Naive B cell (primary cell): ENCODE results near the gene TSPAN33. TPM values are rescaled to one million over a fixed set of nuclear protein-coding genes. Genes with fewer than 3 reads are reported as not detected.
A peak's percentile ranks its signal among the peaks of the same experiment; 100 is the strongest.

Experiments
- ATAC-seq, 2 donors: fragments of 150-1000 bp; cut with Tn5 transposase; 2 replicates each; pipeline ENCODE4 v1.10.0; 2021; ENCODE audit warnings: low read depth in 2 of 2, mild to moderate bottlenecking in 2 of 2, moderate library complexity in 2 of 2
- DNase-seq: peaks from one replicate; pipeline ENCODE4 v3.0.0; 2022
- H3K27ac Mint-ChIP-seq, 6 donors: one replicate each; pipeline ENCODE4 v1.8.0; 2020 to 2022; ENCODE audit warnings: mild to moderate bottlenecking in 6 of 6, mixed read lengths in 6 of 6, moderate library complexity in 5 of 6, inconsistent platforms in 2 of 6
- H3K27me3 Mint-ChIP-seq, 3 donors: one replicate each; pipeline ENCODE4 v1.8.0; 2021 to 2022; ENCODE audit warnings: mixed read lengths in 3 of 3, mild to moderate bottlenecking in 1 of 3
- H3K36me3 Mint-ChIP-seq, 2 donors: one replicate each; pipeline ENCODE4 v1.8.0; 2020 to 2022; ENCODE audit warnings: mixed read lengths in 2 of 2, inconsistent platforms in 1 of 2, mild to moderate bottlenecking in 1 of 2
- H3K4me1 Mint-ChIP-seq, 3 donors: one replicate each; pipeline ENCODE4 v1.8.0; 2020 to 2022; ENCODE audit warnings: mixed read lengths in 3 of 3, inconsistent platforms in 1 of 3, mild to moderate bottlenecking in 1 of 3, moderate library complexity in 1 of 3
- H3K4me3 Mint-ChIP-seq, 8 donors: one replicate each; pipeline ENCODE4 v1.8.0; 2020 to 2022; ENCODE audit warnings: mild to moderate bottlenecking in 8 of 8, mixed read lengths in 8 of 8, moderate library complexity in 8 of 8, inconsistent platforms in 2 of 8
- H3K9me3 Mint-ChIP-seq, 7 donors: one replicate each; pipeline ENCODE4 v1.8.0; 2020 to 2022; ENCODE audit warnings: mixed read lengths in 7 of 7, mild to moderate bottlenecking in 5 of 7, inconsistent platforms in 2 of 7, moderate library complexity in 1 of 7
- polyA plus RNA-seq, 6 donors: library from polyadenylated mRNA; unstranded; fragments of 300-500 nt; fragmentation: Illumina TruSeq; gene quantifications; one replicate each; pipeline ENCODE4 v1.2.3, GENCODE V29; 2021; ENCODE audit warnings: low read depth in 6 of 6

Gene TSPAN33, protein sequence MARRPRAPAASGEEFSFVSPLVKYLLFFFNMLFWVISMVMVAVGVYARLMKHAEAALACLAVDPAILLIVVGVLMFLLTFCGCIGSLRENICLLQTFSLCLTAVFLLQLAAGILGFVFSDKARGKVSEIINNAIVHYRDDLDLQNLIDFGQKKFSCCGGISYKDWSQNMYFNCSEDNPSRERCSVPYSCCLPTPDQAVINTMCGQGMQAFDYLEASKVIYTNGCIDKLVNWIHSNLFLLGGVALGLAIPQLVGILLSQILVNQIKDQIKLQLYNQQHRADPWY
- polyA plus RNA-seq = 100 to 1,000 TPM in 5 of 6 donors, 10 to 100 TPM in 1; 92.8 to 171 (median 136) TPM

- H3K9me3 Mint-ChIP-seq = no peaks in the 10 kb centered on the region
- ATAC-seq (peak; percentile 57 to 70), DNase-seq (peak; percentile 76)
- peak within 1 kb of the TSS; percentile 92 to 99 (median 98) for H3K4me3 Mint-ChIP-seq
- peaks cover 8 to 12% of the 10 kb centered on the region in 2 donors for H3K36me3 Mint-ChIP-seq
- H3K27me3 Mint-ChIP-seq = no peaks in the 10 kb centered on the region
- H3K27ac Mint-ChIP-seq = peak within 1 kb of the TSS; percentile 98 to 100 (median 99)
- peaks cover 59 to 69% (median 64%) of the 10 kb centered on the region in 3 donors for H3K4me1 Mint-ChIP-seq
These were observed at the start of gene TSPAN33 for GRCh38 chr7:129144095-129144833. TSPAN33 (plus strand) TSS chr7:129144707; CDS start chr7:129144981, 274 bp downstream.

GRCh38 chr7:129095258-129095657 is 49.2 kb upstream of the TSPAN33 start:
- DNase-seq = peak; percentile 54
- peak overlapping the region; percentile 80 to 96 (median 94) for H3K27ac Mint-ChIP-seq
- H3K9me3 Mint-ChIP-seq = no peaks in the 10 kb centered on the region

DNA sequence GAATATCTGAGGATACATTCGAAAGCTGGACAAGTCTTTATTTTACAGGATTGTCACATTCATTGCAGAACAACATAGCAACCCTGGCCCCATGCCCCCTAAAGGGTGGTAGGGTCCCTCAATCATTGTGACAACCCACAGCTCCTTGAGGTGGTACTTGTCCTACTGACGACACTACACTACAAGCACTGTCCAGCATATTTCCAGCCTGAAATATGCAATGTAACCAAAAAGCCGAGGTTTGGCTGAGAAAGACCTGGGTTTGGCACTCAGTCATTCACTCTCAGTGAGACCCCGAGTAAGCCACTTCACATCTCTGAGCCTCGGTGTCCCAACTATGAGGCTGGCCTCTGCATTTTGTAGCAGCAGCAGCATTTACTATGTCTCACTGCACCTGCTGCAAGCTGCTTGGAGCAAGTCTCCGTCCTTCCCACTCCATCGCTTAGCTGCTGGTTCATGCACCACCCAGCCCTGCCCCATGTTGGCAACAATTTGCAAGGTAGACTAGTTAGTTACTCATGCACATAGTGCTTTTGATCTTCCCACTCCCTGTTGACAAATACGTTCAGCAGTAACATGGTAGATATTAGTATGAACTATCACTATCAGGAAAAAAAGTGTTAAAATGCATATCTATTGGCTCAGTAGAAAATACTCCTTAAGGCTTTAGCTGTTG is 46.0 kb upstream of the TSPAN33 start:
- DNase-seq (no peak), ATAC-seq (no peak)
- Mint-ChIP-seq H3K27me3 (no peaks in the 10 kb centered on the region), H3K27ac (peak overlapping the region in 2 of 6 donors; percentile 53 to 68), H3K4me3 (peak overlapping the region in 1 of 8 donors; percentile 32), H3K9me3 (no peaks in the 10 kb centered on the region), H3K36me3 (no peaks in the 10 kb centered on the region), H3K4me1 (peaks cover 35 to 58% (median 44%) of the 10 kb centered on the region in 3 donors)

More at GRCh38 chr7:129095258-129095657, 49.2 kb upstream of the TSPAN33 start:
- Mint-ChIP-seq H3K4me1 (peaks cover 20 to 39% (median 38%) of the 10 kb centered on the region in 3 donors), H3K27me3 (no peaks in the 10 kb centered on the region), H3K36me3 (no peaks in the 10 kb centered on the region), H3K4me3 (peak overlapping the region; percentile 16 to 89 (median 66))
- ATAC-seq = peak; percentile 92 to 95

DNA sequence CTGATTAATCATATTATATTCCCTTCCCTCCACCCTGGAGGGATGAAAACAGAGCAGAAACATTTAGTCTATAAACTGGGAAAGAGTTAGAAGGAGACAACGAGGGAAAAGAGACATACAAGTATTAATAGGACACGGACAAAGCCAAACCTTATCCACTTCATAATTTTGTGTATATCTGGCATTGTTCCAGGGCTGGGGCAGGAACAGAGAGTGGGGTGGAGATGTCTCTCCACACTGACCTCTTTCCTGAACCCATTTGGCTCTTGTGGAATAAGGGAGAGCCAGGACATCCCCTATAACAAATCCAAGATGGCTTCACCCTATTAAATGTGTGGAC is 43.7 kb upstream of the TSPAN33 start:
- Mint-ChIP-seq H3K4me1 (peaks cover 27 to 55% (median 29%) of the 10 kb centered on the region in 3 donors), H3K27ac (no peak overlapping the region), H3K9me3 (no peaks in the 10 kb centered on the region), H3K27me3 (no peaks in the 10 kb centered on the region), H3K36me3 (no peaks in the 10 kb centered on the region), H3K4me3 (no peak overlapping the region)
- no peak for DNase-seq
- ATAC-seq = no peak

GRCh38 chr7:129101746-129102145 is 42.8 kb upstream of the TSPAN33 start:
- Mint-ChIP-seq H3K4me1 (peaks cover 20 to 46% (median 24%) of the 10 kb centered on the region in 3 donors), H3K27ac (peak overlapping the region in 2 of 6 donors; percentile 21 to 82), H3K36me3 (no peaks in the 10 kb centered on the region), H3K9me3 (no peaks in the 10 kb centered on the region), H3K4me3 (no peak overlapping the region), H3K27me3 (no peaks in the 10 kb centered on the region)
- DNase-seq (no peak), ATAC-seq (no peak)

DNA sequence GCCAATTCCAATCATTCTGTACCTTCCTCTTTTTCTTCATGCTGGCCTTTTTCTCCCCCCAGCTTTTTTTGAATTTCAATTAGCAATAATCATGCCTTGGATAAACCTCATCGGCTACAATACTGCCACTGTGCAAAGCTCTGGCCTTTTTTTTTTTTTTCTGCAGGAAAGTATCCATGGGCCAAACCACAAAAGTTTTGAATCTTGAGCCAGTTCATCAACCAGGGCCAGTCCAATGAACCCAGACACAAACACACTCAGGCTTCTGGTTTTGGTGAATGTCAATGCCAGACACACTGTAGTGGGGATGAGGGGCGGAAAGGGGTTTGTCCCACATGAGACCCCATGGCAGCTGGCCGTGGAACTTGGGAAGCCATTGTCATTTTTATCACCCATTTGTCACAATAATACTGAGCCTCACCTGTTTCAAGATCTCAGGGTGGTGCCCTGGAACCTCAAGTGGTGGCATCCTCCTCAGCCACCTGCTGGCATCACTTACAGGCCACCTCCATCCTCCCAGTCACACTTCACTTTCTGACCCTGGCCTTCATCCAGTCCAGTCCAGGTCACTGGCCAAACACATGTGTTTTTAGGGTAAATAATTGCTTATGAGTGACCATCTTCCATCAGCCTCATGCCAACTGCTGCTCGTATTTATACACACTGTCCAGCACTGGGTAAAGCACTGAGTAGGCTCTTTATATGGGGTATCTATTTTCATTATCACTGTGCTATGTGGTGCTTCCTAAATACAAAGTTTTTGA is 40.8 kb upstream of the TSPAN33 start:
- H3K36me3 Mint-ChIP-seq = no peaks in the 10 kb centered on the region
- H3K27ac Mint-ChIP-seq = peak overlapping the region in 2 of 6 donors; percentile 2 to 54

GRCh38 chr7:129108581-129108980 is 35.9 kb upstream of the TSPAN33 start:
- H3K4me3 Mint-ChIP-seq = no peak overlapping the region
- DNase-seq (no peak), ATAC-seq (no peak)
- no peaks in the 10 kb centered on the region for H3K36me3 Mint-ChIP-seq
- H3K4me1 Mint-ChIP-seq = peaks cover 0 to 7% (median 0%) of the 10 kb centered on the region in 3 donors
- H3K9me3 Mint-ChIP-seq = peaks cover 0 to 2% (median 0%) of the 10 kb centered on the region in 7 donors
- H3K27ac Mint-ChIP-seq = no peak overlapping the region
- H3K27me3 Mint-ChIP-seq = no peaks in the 10 kb centered on the region

More for the DNA sequence above, 40.8 kb upstream of the TSPAN33 start:
- Mint-ChIP-seq H3K4me3 (no peak overlapping the region), H3K27me3 (no peaks in the 10 kb centered on the region), H3K4me1 (peaks cover 20 to 39% (median 23%) of the 10 kb centered on the region in 3 donors), H3K9me3 (no peaks in the 10 kb centered on the region)
- DNase-seq = no peak
- ATAC-seq = no peak

GRCh38 chr7:129110258-129110981 is 34.1 kb upstream of the TSPAN33 start:
- DNase-seq (no peak), ATAC-seq (no peak)
- Mint-ChIP-seq H3K36me3 (peaks cover 3% of the 10 kb centered on the region in 2 donors), H3K4me3 (peak overlapping the region in 1 of 8 donors; percentile 29), H3K9me3 (peaks cover 0 to 7% (median 0%) of the 10 kb centered on the region in 7 donors), H3K27ac (peak overlapping the region in 2 of 6 donors; percentile 27 to 35), H3K27me3 (no peaks in the 10 kb centered on the region), H3K4me1 (no peaks in the 10 kb centered on the region)

- Mint-ChIP-seq H3K9me3 (peaks cover 0 to 7% (median 0%) of the 10 kb centered on the region in 7 donors), H3K4me1 (no peaks in the 10 kb centered on the region), H3K27me3 (no peaks in the 10 kb centered on the region), H3K27ac (peak overlapping the region in 2 of 6 donors; percentile 24 to 35), H3K36me3 (peaks cover 5 to 6% of the 10 kb centered on the region in 2 donors), H3K4me3 (no peak overlapping the region)
- no peak for ATAC-seq
- no peak for DNase-seq
These were observed 33.5 kb upstream of the TSPAN33 start for GRCh38 chr7:129110982-129111376.

DNA sequence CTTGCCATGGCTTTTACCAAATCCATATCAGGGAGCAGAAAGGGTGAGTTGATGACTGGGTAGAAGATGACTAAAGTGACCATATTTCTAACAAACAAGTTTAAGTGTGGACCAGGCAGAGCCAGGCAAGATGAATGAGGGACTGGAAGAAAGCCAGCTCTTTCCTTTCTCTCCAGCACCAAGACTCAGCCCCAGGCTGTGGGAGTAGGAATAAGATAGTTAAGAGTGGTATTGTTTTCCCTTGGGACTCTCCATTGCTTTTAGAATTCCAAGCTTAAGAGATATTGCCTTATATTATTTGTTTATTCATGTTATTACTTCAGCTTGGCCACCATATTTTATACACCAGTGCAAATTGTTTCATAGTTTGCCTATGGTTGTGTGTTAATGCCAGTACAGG is 28.8 kb upstream of the TSPAN33 start:
- H3K4me1 Mint-ChIP-seq = peaks cover 0 to under 1% (median 0%) of the 10 kb centered on the region in 3 donors
- H3K9me3 Mint-ChIP-seq = peaks cover 0 to 6% (median 1%) of the 10 kb centered on the region in 7 donors
- DNase-seq = no peak
- no peak overlapping the region for H3K27ac Mint-ChIP-seq
- peaks cover 5 to 7% of the 10 kb centered on the region in 2 donors for H3K36me3 Mint-ChIP-seq
- no peak for ATAC-seq
- H3K4me3 Mint-ChIP-seq = no peak overlapping the region
- H3K27me3 Mint-ChIP-seq = no peaks in the 10 kb centered on the region

DNA sequence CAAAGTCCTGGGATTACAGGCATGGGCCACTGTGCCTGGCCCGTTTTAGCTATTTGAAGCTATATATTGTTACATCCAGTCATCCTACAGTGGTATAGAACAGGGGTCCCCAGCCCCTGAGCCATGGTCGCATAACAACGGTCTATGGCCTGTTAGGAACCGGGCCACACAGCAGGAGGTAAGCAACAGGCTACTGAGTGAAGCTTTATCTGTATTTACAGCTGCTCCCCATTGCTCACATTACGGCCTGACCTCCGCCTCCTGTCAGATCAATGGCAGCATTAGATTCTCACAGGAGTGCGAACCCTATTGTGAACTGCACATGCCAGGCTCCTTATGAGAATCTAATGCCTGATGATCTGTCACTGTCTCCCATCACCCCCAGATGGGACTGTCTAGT is 26.3 kb upstream of the TSPAN33 start:
- Mint-ChIP-seq H3K27ac (peak overlapping the region in 1 of 6 donors; percentile 83), H3K27me3 (no peaks in the 10 kb centered on the region), H3K36me3 (peaks cover 5 to 15% of the 10 kb centered on the region in 2 donors), H3K4me3 (no peak overlapping the region), H3K4me1 (peaks cover 13 to 25% (median 15%) of the 10 kb centered on the region in 3 donors), H3K9me3 (peaks cover 0 to 11% (median 7%) of the 10 kb centered on the region in 7 donors)
- no peak for ATAC-seq
- DNase-seq = no peak

- Mint-ChIP-seq H3K36me3 (peaks cover 5 to 15% of the 10 kb centered on the region in 2 donors), H3K27ac (peak overlapping the region in 1 of 6 donors; percentile 4), H3K27me3 (no peaks in the 10 kb centered on the region), H3K9me3 (peaks cover 0 to 11% (median 7%) of the 10 kb centered on the region in 7 donors), H3K4me1 (peaks cover 17 to 30% (median 20%) of the 10 kb centered on the region in 3 donors), H3K4me3 (no peak overlapping the region)
- DNase-seq = no peak
- ATAC-seq = no peak
These were observed 25.5 kb upstream of the TSPAN33 start for GRCh38 chr7:129118976-129119375.
